A673 (cell line): ENCODE data around the gene DKK3.

Source experiments
- CTCF ChIP-seq: fragments of 300-800, 200-600 bp; sonication (generic); conservative IDR thresholded peaks from 2 replicates; pipeline ENCODE4 v1.5.1; 2017; ENCODE audit warnings: low read depth, mild to moderate bottlenecking, antibody characterized with exemption, low read length, moderate library complexity, mixed read lengths
- EZH2 ChIP-seq: fragments of 200-600 bp; sonication (generic); IDR thresholded peaks from 2 replicates; pipeline ENCODE4 v1.6.1; 2017; ENCODE audit warnings: borderline replicate concordance, low read depth, mild to moderate bottlenecking, mixed read lengths, antibody characterized with exemption, low read length; ENCODE audit not compliant: poor library complexity, severe bottlenecking

- TF ChIP-seq CTCF, result no peak
- no peak for TF ChIP-seq EZH2
These were observed 4.6 kb downstream of the DKK3 start for GRCh38 chr11:12003815-12004214.
